HG02623 (cell line): ENCODE results near the gene SMIM41.

ENCODE experiments used
- ATAC-seq: cut with Tn5 transposase; IDR thresholded peaks from one replicate; pipeline ENCODE4 v1.9.1; 2021; ENCODE audit warnings: moderate library complexity; ENCODE audit not compliant: unreplicated experiment

Gene SMIM41

GRCh38 chr12:52050758-52051541 lies 28.6 kb upstream of the SMIM41 start, which contains the start of gene NR4A1:
Gene NR4A1 (plus strand): TSS chr12:52051442. CDS start chr12:52054329, 2,887 bp downstream.
- ATAC-seq = peak; percentile 82

- no peak for ATAC-seq
These were observed 26.9 kb upstream of the SMIM41 start for GRCh38 chr12:52052468-52053186.

GRCh38 chr12:52053536-52054209 lies 25.8 kb upstream of the SMIM41 start:
- no peak for ATAC-seq

- no peak for ATAC-seq
These were observed 25.2 kb upstream of the SMIM41 start for GRCh38 chr12:52054231-52054832.

GRCh38 chr12:52054833-52055730 lies 24.4 kb upstream of the SMIM41 start:
- no peak for ATAC-seq

GRCh38 chr12:52055731-52056711 lies 23.5 kb upstream of the SMIM41 start:
- no peak for ATAC-seq

- no peak for ATAC-seq
These were observed 22.5 kb upstream of the SMIM41 start for GRCh38 chr12:52056801-52057637.

GRCh38 chr12:52057638-52058576 lies 21.6 kb upstream of the SMIM41 start:
- no peak for ATAC-seq

- ATAC-seq = no peak
These were observed 20.7 kb upstream of the SMIM41 start for GRCh38 chr12:52058631-52059361.

- no peak for ATAC-seq
These were observed 19.7 kb upstream of the SMIM41 start for GRCh38 chr12:52059582-52060497.

GRCh38 chr12:52060498-52061177 lies 18.9 kb upstream of the SMIM41 start:
- no peak for ATAC-seq

- no peak for ATAC-seq
These were observed 17.9 kb upstream of the SMIM41 start for GRCh38 chr12:52061470-52062166.

GRCh38 chr12:52062167-52063081 lies 17.1 kb upstream of the SMIM41 start:
- ATAC-seq = no peak
